ENCODE results near the gene MRPS18A. TPM values are rescaled to one million over a fixed set of nuclear protein-coding genes. Genes with fewer than 3 reads are reported as not detected.

Gene MRPS18A
- total RNA-seq, 1 experiment from 2014 or later = 105 TPM

DNA sequence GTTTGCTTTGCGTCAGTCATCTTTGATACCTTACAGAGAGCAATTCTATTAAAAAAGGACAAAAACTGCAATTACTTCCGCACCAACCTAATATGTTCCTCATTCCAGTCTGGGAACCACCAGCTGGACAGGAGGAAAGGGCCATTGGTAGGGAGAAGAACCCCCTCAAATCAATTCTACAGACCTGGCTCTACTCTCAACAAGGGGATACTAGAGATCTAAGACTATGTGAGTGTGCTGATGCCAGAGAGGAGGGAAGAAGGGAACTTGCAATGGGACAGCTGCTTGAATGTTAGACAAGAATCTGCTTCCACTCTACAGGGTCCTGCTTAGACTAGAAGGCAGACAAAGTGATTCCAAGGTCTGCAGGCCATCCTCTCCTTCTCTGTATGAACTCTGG lies 13.3 kb downstream of the MRPS18A start:
- H2AFZ ChIP-seq (ENCODE audit: low read length) = no peak overlapping the region
- no peak overlapping the region for H3K27ac ChIP-seq (ENCODE audit: low read length)
- no peaks in the 10 kb centered on the region for H3K9me3 ChIP-seq (ENCODE audit: low read length)
- no peak for TF ChIP-seq EZH2 (IDR thresholded peaks at IDR 0.05; ENCODE audit: low read length, unreplicated experiment)
- no peak for TF ChIP-seq EZH2phosphoT487 (IDR thresholded peaks at IDR 0.05; ENCODE audit: borderline replicate concordance, low read length)
- TF ChIP-seq, protein P1, sequence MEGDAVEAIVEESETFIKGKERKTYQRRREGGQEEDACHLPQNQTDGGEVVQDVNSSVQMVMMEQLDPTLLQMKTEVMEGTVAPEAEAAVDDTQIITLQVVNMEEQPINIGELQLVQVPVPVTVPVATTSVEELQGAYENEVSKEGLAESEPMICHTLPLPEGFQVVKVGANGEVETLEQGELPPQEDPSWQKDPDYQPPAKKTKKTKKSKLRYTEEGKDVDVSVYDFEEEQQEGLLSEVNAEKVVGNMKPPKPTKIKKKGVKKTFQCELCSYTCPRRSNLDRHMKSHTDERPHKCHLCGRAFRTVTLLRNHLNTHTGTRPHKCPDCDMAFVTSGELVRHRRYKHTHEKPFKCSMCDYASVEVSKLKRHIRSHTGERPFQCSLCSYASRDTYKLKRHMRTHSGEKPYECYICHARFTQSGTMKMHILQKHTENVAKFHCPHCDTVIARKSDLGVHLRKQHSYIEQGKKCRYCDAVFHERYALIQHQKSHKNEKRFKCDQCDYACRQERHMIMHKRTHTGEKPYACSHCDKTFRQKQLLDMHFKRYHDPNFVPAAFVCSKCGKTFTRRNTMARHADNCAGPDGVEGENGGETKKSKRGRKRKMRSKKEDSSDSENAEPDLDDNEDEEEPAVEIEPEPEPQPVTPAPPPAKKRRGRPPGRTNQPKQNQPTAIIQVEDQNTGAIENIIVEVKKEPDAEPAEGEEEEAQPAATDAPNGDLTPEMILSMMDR (conservative IDR thresholded peaks at IDR 0.05; ENCODE audit: low read depth, low read length) = no peak
- H3K9me2 ChIP-seq (replicated peaks; ENCODE audit: low read length) = no peaks in the 10 kb centered on the region
- H4K20me1 ChIP-seq (ENCODE audit: low read length) = no peaks in the 10 kb centered on the region
- intact Hi-C loops (cut with micrococcal nuclease) = no loop called here
- ATAC-seq (no peak), DNase-seq (no peak)
- no peak overlapping the region for H3K9ac ChIP-seq (ENCODE audit: low read length)
- no peaks in the 10 kb centered on the region for H3F3A ChIP-seq (ENCODE audit: low read length, unreplicated experiment)
- ChIA-PET CTCF (no interaction called here), POLR2A (ENCODE audit: unreplicated experiment) (no interaction called here)
- H3K4me2 ChIP-seq (ENCODE audit: low read length) = no peak overlapping the region
- no peaks in the 10 kb centered on the region for H3K27me3 ChIP-seq (ENCODE audit: low read length)
- H3K79me2 ChIP-seq (ENCODE audit: low read length) = no peaks in the 10 kb centered on the region
- no TSS peak for BruUV-seq (replicated peaks)
- no peak overlapping the region for H3K4me3 ChIP-seq (ENCODE audit: low read length)
- H3K36me3 ChIP-seq (ENCODE audit: low read depth, low read length) = peaks cover 47% of the 10 kb centered on the region
- H3K4me1 ChIP-seq (ENCODE audit: insufficient read depth, low read length) = peaks cover 17% of the 10 kb centered on the region

DNA sequence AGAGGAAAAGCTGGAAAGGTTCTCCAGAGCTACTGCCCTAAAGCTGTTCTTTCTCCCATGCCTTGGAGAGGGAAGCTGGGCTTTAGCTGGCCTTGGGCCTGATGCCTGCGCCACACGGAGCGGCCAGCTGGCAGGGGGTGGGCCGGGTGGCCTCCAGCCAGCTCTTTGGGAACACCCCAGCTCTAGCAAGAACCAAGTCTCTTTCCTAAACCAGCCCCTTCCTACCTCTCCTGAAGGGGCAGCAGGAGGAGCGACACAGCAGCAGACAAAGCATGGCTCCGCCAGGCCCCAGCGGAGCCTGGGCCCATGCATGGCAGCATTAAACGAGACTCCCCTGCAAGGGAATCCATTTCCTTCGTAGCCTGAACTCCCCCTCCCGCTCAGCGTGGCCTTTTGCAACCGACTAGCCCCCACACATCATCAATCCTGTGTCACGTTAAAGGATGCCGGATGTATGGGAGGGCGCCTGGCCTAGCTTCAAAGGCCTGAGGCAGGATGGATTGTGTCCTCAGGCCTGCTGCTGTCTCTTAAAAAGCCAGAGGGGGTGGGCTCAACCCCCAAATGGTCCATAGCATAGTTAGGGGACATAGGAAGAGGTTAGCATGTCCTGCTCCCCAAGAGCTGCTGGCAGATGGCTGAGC lies 14.0 kb downstream of the MRPS18A start:
- no TSS peak for BruUV-seq (replicated peaks)
- H3K4me2 ChIP-seq (ENCODE audit: low read length) = no peak overlapping the region
- H3K27ac ChIP-seq (ENCODE audit: low read length) = no peak overlapping the region
- H3K79me2 ChIP-seq (ENCODE audit: low read length) = no peaks in the 10 kb centered on the region
- H3K4me1 ChIP-seq (ENCODE audit: insufficient read depth, low read length) = peaks cover 24% of the 10 kb centered on the region
- H3K9me3 ChIP-seq (ENCODE audit: low read length) = no peaks in the 10 kb centered on the region
- intact Hi-C loops (cut with micrococcal nuclease) = no loop called here
- no peak overlapping the region for H2AFZ ChIP-seq (ENCODE audit: low read length)
- ChIA-PET CTCF (no interaction called here), POLR2A (ENCODE audit: unreplicated experiment) (no interaction called here)
- peaks cover 42% of the 10 kb centered on the region for H3K36me3 ChIP-seq (ENCODE audit: low read depth, low read length)
- TF ChIP-seq EZH2phosphoT487 (IDR thresholded peaks at IDR 0.05; ENCODE audit: borderline replicate concordance, low read length) = no peak
- TF ChIP-seq, protein P1 (conservative IDR thresholded peaks at IDR 0.05; ENCODE audit: low read depth, low read length) = no peak
- DNase-seq (no peak), ATAC-seq (no peak)
- no peaks in the 10 kb centered on the region for H3K27me3 ChIP-seq (ENCODE audit: low read length)
- no peaks in the 10 kb centered on the region for H3K9me2 ChIP-seq (replicated peaks; ENCODE audit: low read length)
- H3K9ac ChIP-seq (ENCODE audit: low read length) = no peak overlapping the region
- H3K4me3 ChIP-seq (ENCODE audit: low read length) = no peak overlapping the region
- no peaks in the 10 kb centered on the region for H3F3A ChIP-seq (ENCODE audit: low read length, unreplicated experiment)
- H4K20me1 ChIP-seq (ENCODE audit: low read length) = no peaks in the 10 kb centered on the region

DNA sequence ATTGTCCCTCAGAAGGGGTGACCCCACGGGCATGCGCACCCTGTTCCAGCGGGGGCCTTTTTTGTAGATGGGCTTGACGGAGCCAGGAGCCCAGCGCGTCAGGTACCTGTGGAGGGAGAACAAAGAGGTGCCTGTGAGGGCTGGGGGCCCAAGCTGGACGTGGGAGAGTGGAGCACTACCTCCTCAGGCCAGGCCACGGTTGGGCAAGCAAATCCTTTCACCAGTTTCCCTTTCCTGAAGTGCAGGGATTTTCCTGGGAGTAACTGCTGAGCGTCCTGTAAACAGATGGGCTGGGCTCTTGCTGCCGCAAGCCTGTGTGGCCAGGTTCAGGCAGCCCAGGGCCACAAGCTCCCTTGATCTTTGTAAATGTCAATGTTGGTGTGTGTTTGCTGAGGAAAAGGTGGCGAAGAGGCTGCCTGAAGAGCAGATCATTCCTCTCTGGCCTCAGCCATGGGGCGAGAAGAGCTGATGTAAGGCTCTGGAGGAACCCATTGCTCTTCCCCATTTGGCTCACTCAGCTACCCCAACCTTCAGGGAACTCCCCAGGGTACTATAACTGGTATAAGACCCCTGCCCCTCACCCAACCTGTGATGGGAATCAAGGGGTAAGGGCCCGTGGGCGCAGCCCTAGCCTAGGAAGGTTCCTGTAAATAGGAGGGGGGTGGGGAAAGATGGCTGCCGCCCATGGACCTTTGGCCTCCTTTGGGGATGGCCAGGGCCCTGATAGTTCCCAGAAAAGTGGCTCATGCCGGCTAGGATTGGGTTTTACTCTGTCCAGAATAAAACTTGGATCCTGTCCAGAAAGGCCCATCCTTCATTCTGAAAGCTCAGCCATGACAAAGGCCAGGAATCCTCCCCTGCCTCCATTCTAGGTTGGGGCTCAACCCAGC lies 15.5 kb downstream of the MRPS18A start:
- BruUV-seq (replicated peaks) = no TSS peak
- no peak for DNase-seq
- Histone ChIP-seq H3K4me2 (ENCODE audit: low read length) (no peak overlapping the region), H3K9me2 (replicated peaks; ENCODE audit: low read length) (no peaks in the 10 kb centered on the region), H3K4me1 (ENCODE audit: insufficient read depth, low read length) (peaks cover 37% of the 10 kb centered on the region), H4K20me1 (ENCODE audit: low read length) (no peaks in the 10 kb centered on the region), H3K27me3 (ENCODE audit: low read length) (no peaks in the 10 kb centered on the region), H3K27ac (ENCODE audit: low read length) (no peak overlapping the region), H3K9ac (ENCODE audit: low read length) (no peak overlapping the region), H3F3A (ENCODE audit: low read length, unreplicated experiment) (no peaks in the 10 kb centered on the region), H3K4me3 (ENCODE audit: low read length) (no peak overlapping the region), H2AFZ (ENCODE audit: low read length) (no peak overlapping the region), H3K36me3 (ENCODE audit: low read depth, low read length) (peaks cover 27% of the 10 kb centered on the region), H3K9me3 (ENCODE audit: low read length) (no peaks in the 10 kb centered on the region), H3K79me2 (ENCODE audit: low read length) (no peaks in the 10 kb centered on the region)
- intact Hi-C loops (cut with micrococcal nuclease) = no loop called here
- TF ChIP-seq, protein P1 (conservative IDR thresholded peaks at IDR 0.05; ENCODE audit: low read depth, low read length) = no peak
- no peak for TF ChIP-seq EZH2 (IDR thresholded peaks at IDR 0.05; ENCODE audit: low read length, unreplicated experiment)
- no peak for TF ChIP-seq EZH2phosphoT487 (IDR thresholded peaks at IDR 0.05; ENCODE audit: borderline replicate concordance, low read length)
- no peak for ATAC-seq
- ChIA-PET CTCF (no interaction called here), POLR2A (ENCODE audit: unreplicated experiment) (no interaction called here)

Measured in PC-3 (cell line).